ENCODE measurements around the gene PSMG3. TPM values are rescaled to one million over a fixed set of nuclear protein-coding genes. Genes with fewer than 3 reads are reported as not detected.

Gene PSMG3
- total RNA-seq, 1 experiment from 2014 or later = 29.9 TPM

GRCh38 chr7:1542841-1543747, 26.7 kb downstream of the PSMG3 start:
- Histone ChIP-seq H4K20me1 (ENCODE audit: insufficient read depth, low read depth, low read length) (peaks cover 16% of the 10 kb centered on the region; the same call in 1 of the 2 replicates), H2AFZ (ENCODE audit: low read length) (no peak overlapping the region), H3K9me2 (replicated peaks; ENCODE audit: insufficient read depth, low read length) (no peaks in the 10 kb centered on the region), H3K4me2 (ENCODE audit: low read depth, low read length, poor library complexity, severe bottlenecking) (no peak overlapping the region), H3K4me1 (ENCODE audit: low read length) (no peaks in the 10 kb centered on the region), H3K4me3 (ENCODE audit: low read length) (no peak overlapping the region), H3K36me3 (ENCODE audit: insufficient read depth, low read length) (no peaks in the 10 kb centered on the region), H3K27ac (ENCODE audit: low read length) (no peak overlapping the region), H3K79me2 (ENCODE audit: low read length) (no peaks in the 10 kb centered on the region), H3K9me3 (ENCODE audit: low read length) (no peaks in the 10 kb centered on the region), H3K9ac (ENCODE audit: low read length) (no peak overlapping the region), H3K27me3 (ENCODE audit: low read length) (no peaks in the 10 kb centered on the region)
- no peak for DNase-seq

- no peak for DNase-seq
- Histone ChIP-seq H3K9ac (ENCODE audit: low read length) (no peak overlapping the region), H3K4me3 (ENCODE audit: low read length) (no peak overlapping the region), H3K27ac (ENCODE audit: low read length) (no peak overlapping the region), H3K4me2 (ENCODE audit: low read depth, low read length, poor library complexity, severe bottlenecking) (no peak overlapping the region), H3K4me1 (ENCODE audit: low read length) (no peaks in the 10 kb centered on the region), H3K9me2 (replicated peaks; ENCODE audit: insufficient read depth, low read length) (no peaks in the 10 kb centered on the region), H3K79me2 (ENCODE audit: low read length) (peaks cover 7% of the 10 kb centered on the region), H2AFZ (ENCODE audit: low read length) (no peak overlapping the region), H3K27me3 (ENCODE audit: low read length) (no peaks in the 10 kb centered on the region), H3K36me3 (ENCODE audit: insufficient read depth, low read length) (no peaks in the 10 kb centered on the region), H4K20me1 (ENCODE audit: insufficient read depth, low read depth, low read length) (peaks cover 24% of the 10 kb centered on the region; the same call in 1 of the 2 replicates), H3K9me3 (ENCODE audit: low read length) (no peaks in the 10 kb centered on the region)
Observed at GRCh38 chr7:1542329-1542728, 27.5 kb downstream of the PSMG3 start.

GRCh38 chr7:1541431-1542162, 28.2 kb downstream of the PSMG3 start:
- Histone ChIP-seq H3K4me3 (ENCODE audit: low read length) (no peak overlapping the region), H2AFZ (ENCODE audit: low read length) (no peak overlapping the region), H3K9ac (ENCODE audit: low read length) (no peak overlapping the region), H3K79me2 (ENCODE audit: low read length) (peaks cover 15% of the 10 kb centered on the region), H3K27me3 (ENCODE audit: low read length) (no peaks in the 10 kb centered on the region), H3K4me2 (ENCODE audit: low read depth, low read length, poor library complexity, severe bottlenecking) (no peak overlapping the region), H3K27ac (ENCODE audit: low read length) (no peak overlapping the region), H3K36me3 (ENCODE audit: insufficient read depth, low read length) (no peaks in the 10 kb centered on the region), H3K9me3 (ENCODE audit: low read length) (no peaks in the 10 kb centered on the region), H3K4me1 (ENCODE audit: low read length) (no peaks in the 10 kb centered on the region), H4K20me1 (ENCODE audit: insufficient read depth, low read depth, low read length) (peaks cover 31% of the 10 kb centered on the region; the same call in 1 of the 2 replicates), H3K9me2 (replicated peaks; ENCODE audit: insufficient read depth, low read length) (no peaks in the 10 kb centered on the region)
- DNase-seq = no peak

- no peak for DNase-seq
- Histone ChIP-seq H3K4me3 (ENCODE audit: low read length) (no peak overlapping the region), H3K4me2 (ENCODE audit: low read depth, low read length, poor library complexity, severe bottlenecking) (no peak overlapping the region), H3K27ac (ENCODE audit: low read length) (no peak overlapping the region), H2AFZ (ENCODE audit: low read length) (no peak overlapping the region), H4K20me1 (ENCODE audit: insufficient read depth, low read depth, low read length) (peaks cover 34% of the 10 kb centered on the region; the same call in 1 of the 2 replicates), H3K9me2 (replicated peaks; ENCODE audit: insufficient read depth, low read length) (no peaks in the 10 kb centered on the region), H3K9me3 (ENCODE audit: low read length) (no peaks in the 10 kb centered on the region), H3K9ac (ENCODE audit: low read length) (no peak overlapping the region), H3K79me2 (ENCODE audit: low read length) (peaks cover 23% of the 10 kb centered on the region), H3K27me3 (ENCODE audit: low read length) (no peaks in the 10 kb centered on the region), H3K4me1 (ENCODE audit: low read length) (no peaks in the 10 kb centered on the region), H3K36me3 (ENCODE audit: insufficient read depth, low read length) (no peaks in the 10 kb centered on the region)
Observed at GRCh38 chr7:1540776-1541271, 29.0 kb downstream of the PSMG3 start.

GRCh38 chr7:1539882-1540775, 29.7 kb downstream of the PSMG3 start:
- Histone ChIP-seq H3K4me3 (ENCODE audit: low read length) (no peak overlapping the region), H3K4me2 (ENCODE audit: low read depth, low read length, poor library complexity, severe bottlenecking) (no peak overlapping the region), H3K36me3 (ENCODE audit: insufficient read depth, low read length) (no peaks in the 10 kb centered on the region), H2AFZ (ENCODE audit: low read length) (no peak overlapping the region), H3K27me3 (ENCODE audit: low read length) (no peaks in the 10 kb centered on the region), H3K9ac (ENCODE audit: low read length) (no peak overlapping the region), H3K79me2 (ENCODE audit: low read length) (peaks cover 29% of the 10 kb centered on the region), H3K27ac (ENCODE audit: low read length) (no peak overlapping the region), H4K20me1 (ENCODE audit: insufficient read depth, low read depth, low read length) (peaks cover 41% of the 10 kb centered on the region; the same call in 1 of the 2 replicates), H3K9me3 (ENCODE audit: low read length) (no peaks in the 10 kb centered on the region), H3K4me1 (ENCODE audit: low read length) (no peaks in the 10 kb centered on the region), H3K9me2 (replicated peaks; ENCODE audit: insufficient read depth, low read length) (no peaks in the 10 kb centered on the region)
- DNase-seq = no peak

- Histone ChIP-seq H3K36me3 (ENCODE audit: insufficient read depth, low read length) (no peaks in the 10 kb centered on the region), H3K27me3 (ENCODE audit: low read length) (no peaks in the 10 kb centered on the region), H3K9me2 (replicated peaks; ENCODE audit: insufficient read depth, low read length) (no peaks in the 10 kb centered on the region), H3K9me3 (ENCODE audit: low read length) (no peaks in the 10 kb centered on the region), H3K27ac (ENCODE audit: low read length) (no peak overlapping the region), H3K4me1 (ENCODE audit: low read length) (no peaks in the 10 kb centered on the region), H3K4me3 (ENCODE audit: low read length) (no peak overlapping the region), H3K4me2 (ENCODE audit: low read depth, low read length, poor library complexity, severe bottlenecking) (no peak overlapping the region), H3K79me2 (ENCODE audit: low read length) (peaks cover 37% of the 10 kb centered on the region), H3K9ac (ENCODE audit: low read length) (no peak overlapping the region), H2AFZ (ENCODE audit: low read length) (no peak overlapping the region), H4K20me1 (ENCODE audit: insufficient read depth, low read depth, low read length) (peaks cover 39% of the 10 kb centered on the region; the same call in 1 of the 2 replicates)
- DNase-seq = no peak
Observed at GRCh38 chr7:1539181-1539881, 30.5 kb downstream of the PSMG3 start.

- Histone ChIP-seq H3K9me3 (ENCODE audit: low read length) (no peaks in the 10 kb centered on the region), H3K27ac (ENCODE audit: low read length) (no peak overlapping the region), H3K4me2 (ENCODE audit: low read depth, low read length, poor library complexity, severe bottlenecking) (no peak overlapping the region), H3K4me3 (ENCODE audit: low read length) (no peak overlapping the region), H2AFZ (ENCODE audit: low read length) (no peak overlapping the region), H3K9ac (ENCODE audit: low read length) (no peak overlapping the region), H3K27me3 (ENCODE audit: low read length) (no peaks in the 10 kb centered on the region), H3K4me1 (ENCODE audit: low read length) (no peaks in the 10 kb centered on the region), H4K20me1 (ENCODE audit: insufficient read depth, low read depth, low read length) (peaks cover 46% of the 10 kb centered on the region; the same call in 1 of the 2 replicates), H3K9me2 (replicated peaks; ENCODE audit: insufficient read depth, low read length) (no peaks in the 10 kb centered on the region), H3K36me3 (ENCODE audit: insufficient read depth, low read length) (no peaks in the 10 kb centered on the region), H3K79me2 (ENCODE audit: low read length) (peaks cover 44% of the 10 kb centered on the region)
- no peak for DNase-seq
Observed at GRCh38 chr7:1538544-1539180, 31.2 kb downstream of the PSMG3 start.

All from Karpas-422 (cell line).